Measurements from ENCODE around the gene KIAA1958. TPM values are rescaled to one million over a fixed set of nuclear protein-coding genes. Genes with fewer than 3 reads are reported as not detected.

Gene KIAA1958
- total RNA-seq, 1 experiment from 2014 or later = 28.6 TPM

DNA sequence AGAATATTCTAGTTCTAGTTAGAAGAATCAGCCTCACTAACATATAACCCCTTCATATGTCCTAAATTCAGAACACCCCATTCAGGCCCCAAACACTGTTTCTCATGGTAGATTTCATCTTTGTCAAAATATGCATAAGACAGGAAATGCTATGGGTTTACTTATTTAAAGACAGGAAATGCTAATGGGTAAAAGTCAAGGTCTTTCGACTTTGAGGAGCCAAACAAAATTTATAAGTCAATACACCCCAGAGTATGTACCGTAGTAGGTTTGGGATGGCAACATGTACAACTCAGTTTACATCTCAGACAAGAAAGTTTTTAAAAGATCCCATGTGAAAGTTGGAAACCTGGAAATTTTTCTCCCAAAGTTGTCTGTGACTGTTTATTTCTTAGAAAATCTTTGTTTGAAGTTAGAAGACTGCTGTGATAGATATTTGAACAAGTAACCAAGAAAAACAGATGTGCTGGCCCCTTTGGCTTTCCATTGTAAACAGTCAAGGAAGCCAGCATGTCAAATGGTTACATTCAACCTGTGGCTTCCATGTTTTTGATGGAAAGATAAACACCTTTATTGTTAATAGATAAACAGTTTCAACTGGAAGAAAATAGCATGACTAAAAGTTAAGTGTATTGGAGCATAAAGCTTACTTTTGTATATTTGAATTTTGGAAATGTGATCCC is 129.1 kb downstream of the KIAA1958 start:
- ChIA-PET CTCF (no interaction called here), POLR2A (ENCODE audit: low non-redundant PET) (no interaction called here)
- DNase-seq (ENCODE audit: low spot score) = peak; percentile 86
- intact Hi-C loops (cut with micrococcal nuclease; ENCODE audit: unreplicated experiment) = no loop called here
- Histone ChIP-seq H3K36me3 (ENCODE audit: insufficient read depth, low read length, poor library complexity, severe bottlenecking) (no peaks in the 10 kb centered on the region), H3K4me3 (ENCODE audit: low read depth, low read length, poor library complexity, severe bottlenecking) (no peak overlapping the region), H3K27ac (ENCODE audit: low read depth, low read length, poor library complexity, severe bottlenecking) (peak overlapping the region; percentile 70), H3K4me1 (ENCODE audit: insufficient read depth, low read length, poor library complexity, severe bottlenecking) (peaks cover 25% of the 10 kb centered on the region), H3K9me3 (ENCODE audit: low read depth, low read length, poor library complexity, severe bottlenecking) (no peaks in the 10 kb centered on the region), H3K27me3 (replicated peaks; ENCODE audit: insufficient read depth, low read depth, low read length, poor library complexity) (no peaks in the 10 kb centered on the region)
- BruUV-seq (replicated peaks) = no TSS peak
- TF ChIP-seq, protein P1, sequence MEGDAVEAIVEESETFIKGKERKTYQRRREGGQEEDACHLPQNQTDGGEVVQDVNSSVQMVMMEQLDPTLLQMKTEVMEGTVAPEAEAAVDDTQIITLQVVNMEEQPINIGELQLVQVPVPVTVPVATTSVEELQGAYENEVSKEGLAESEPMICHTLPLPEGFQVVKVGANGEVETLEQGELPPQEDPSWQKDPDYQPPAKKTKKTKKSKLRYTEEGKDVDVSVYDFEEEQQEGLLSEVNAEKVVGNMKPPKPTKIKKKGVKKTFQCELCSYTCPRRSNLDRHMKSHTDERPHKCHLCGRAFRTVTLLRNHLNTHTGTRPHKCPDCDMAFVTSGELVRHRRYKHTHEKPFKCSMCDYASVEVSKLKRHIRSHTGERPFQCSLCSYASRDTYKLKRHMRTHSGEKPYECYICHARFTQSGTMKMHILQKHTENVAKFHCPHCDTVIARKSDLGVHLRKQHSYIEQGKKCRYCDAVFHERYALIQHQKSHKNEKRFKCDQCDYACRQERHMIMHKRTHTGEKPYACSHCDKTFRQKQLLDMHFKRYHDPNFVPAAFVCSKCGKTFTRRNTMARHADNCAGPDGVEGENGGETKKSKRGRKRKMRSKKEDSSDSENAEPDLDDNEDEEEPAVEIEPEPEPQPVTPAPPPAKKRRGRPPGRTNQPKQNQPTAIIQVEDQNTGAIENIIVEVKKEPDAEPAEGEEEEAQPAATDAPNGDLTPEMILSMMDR (conservative IDR thresholded peaks at IDR 0.05; ENCODE audit: low read depth, low read length) = no peak
- TF ChIP-seq EZH2 (IDR thresholded peaks at IDR 0.05; ENCODE audit: borderline replicate concordance, low read depth, low read length, poor library complexity, severe bottlenecking) = no peak

DNA sequence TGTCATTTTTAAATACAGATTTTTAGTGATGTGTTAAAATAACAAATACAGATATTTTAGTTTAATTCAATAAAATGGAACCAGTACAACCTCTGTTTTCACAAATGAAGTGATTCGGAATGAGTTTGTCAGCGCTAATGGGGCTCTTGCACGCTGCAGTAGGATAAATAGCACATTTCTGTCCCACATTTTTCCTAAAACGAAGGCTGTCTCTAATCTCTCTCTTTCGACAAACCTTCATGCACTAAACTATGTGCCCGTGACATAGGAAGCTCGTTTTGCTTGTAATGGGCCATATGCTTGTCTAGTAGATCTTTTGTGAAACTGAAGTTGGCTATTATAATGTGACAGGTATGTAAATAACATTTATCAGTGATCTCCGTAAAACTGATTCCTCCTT is 130.7 kb downstream of the KIAA1958 start:
- POLR2A ChIA-PET (ENCODE audit: low non-redundant PET) = interaction anchor here (0.6 kb wide), 1 partner anchor 109 kb away, joined by 3 read pairs; no protein-coding TSS in a partner anchor
- CTCF ChIA-PET = no interaction called here
- no peak for DNase-seq (ENCODE audit: low spot score)
- Histone ChIP-seq H3K36me3 (ENCODE audit: insufficient read depth, low read length, poor library complexity, severe bottlenecking) (no peaks in the 10 kb centered on the region), H3K9me3 (ENCODE audit: low read depth, low read length, poor library complexity, severe bottlenecking) (no peaks in the 10 kb centered on the region), H3K27me3 (replicated peaks; ENCODE audit: insufficient read depth, low read depth, low read length, poor library complexity) (no peaks in the 10 kb centered on the region), H3K4me1 (ENCODE audit: insufficient read depth, low read length, poor library complexity, severe bottlenecking) (peaks cover 25% of the 10 kb centered on the region), H3K4me3 (ENCODE audit: low read depth, low read length, poor library complexity, severe bottlenecking) (no peak overlapping the region), H3K27ac (ENCODE audit: low read depth, low read length, poor library complexity, severe bottlenecking) (no peak overlapping the region)
- intact Hi-C loops (cut with micrococcal nuclease; ENCODE audit: unreplicated experiment) = no loop called here
- BruUV-seq (replicated peaks) = no TSS peak
- TF ChIP-seq, protein P1 (conservative IDR thresholded peaks at IDR 0.05; ENCODE audit: low read depth, low read length) = no peak
- no peak for TF ChIP-seq EZH2 (IDR thresholded peaks at IDR 0.05; ENCODE audit: borderline replicate concordance, low read depth, low read length, poor library complexity, severe bottlenecking)

GRCh38 chr9:112618385-112619009 is 131.9 kb downstream of the KIAA1958 start:
- no peaks in the 10 kb centered on the region for H3K27me3 ChIP-seq (replicated peaks; ENCODE audit: insufficient read depth, low read depth, low read length, poor library complexity)
- intact Hi-C loops (cut with micrococcal nuclease; ENCODE audit: unreplicated experiment) = no loop called here
- ChIA-PET POLR2A (ENCODE audit: low non-redundant PET) (no interaction called here), CTCF (no interaction called here)
- no peaks in the 10 kb centered on the region for H3K9me3 ChIP-seq (ENCODE audit: low read depth, low read length, poor library complexity, severe bottlenecking)
- H3K36me3 ChIP-seq (ENCODE audit: insufficient read depth, low read length, poor library complexity, severe bottlenecking) = no peaks in the 10 kb centered on the region
- no TSS peak for BruUV-seq (replicated peaks)
- H3K27ac ChIP-seq (ENCODE audit: low read depth, low read length, poor library complexity, severe bottlenecking) = no peak overlapping the region
- H3K4me1 ChIP-seq (ENCODE audit: insufficient read depth, low read length, poor library complexity, severe bottlenecking) = peaks cover 25% of the 10 kb centered on the region
- no peak for DNase-seq (ENCODE audit: low spot score)
- TF ChIP-seq, protein P1 (conservative IDR thresholded peaks at IDR 0.05; ENCODE audit: low read depth, low read length) = no peak
- TF ChIP-seq EZH2 (IDR thresholded peaks at IDR 0.05; ENCODE audit: borderline replicate concordance, low read depth, low read length, poor library complexity, severe bottlenecking) = no peak
- H3K4me3 ChIP-seq (ENCODE audit: low read depth, low read length, poor library complexity, severe bottlenecking) = no peak overlapping the region
